Astrocyte (in vitro differentiated cells and primary cell): Measurements from ENCODE around the gene WSCD1. TPM values are rescaled to one million over a fixed set of nuclear protein-coding genes. Genes with fewer than 3 reads are reported as not detected.
A peak's percentile ranks its signal among the peaks of the same experiment; 100 is the strongest.

ENCODE experiments used
- DNase-seq: peaks from one replicate; pipeline ENCODE4 v3.0.0-alpha.2; 2010; ENCODE audit warnings: low read depth
- FAIRE-seq: peaks from 2 replicates; lab custom pipeline; 2011; peaks lifted over from hg19 to GRCh38; lab: Jason Lieb, UNC
- H2AFZ ChIP-seq: 2 replicates; pipeline ENCODE4 v1.6.0; 2012; ENCODE audit warnings: low read depth, low read length, inconsistent platforms
- H3K27ac ChIP-seq: 2 replicates; pipeline ENCODE4 v1.5.1; 2011; ENCODE audit warnings: low read depth, low read length, inconsistent platforms
- H3K27me3 ChIP-seq: 2 replicates; pipeline ENCODE4 v1.6.0; 2011; ENCODE audit warnings: low read length, inconsistent platforms; ENCODE audit not compliant: insufficient read depth
- H3K36me3 ChIP-seq: 2 replicates; pipeline ENCODE4 v1.5.1; 2011; ENCODE audit warnings: low read length, inconsistent platforms; ENCODE audit not compliant: insufficient read depth
- H3K4me1 ChIP-seq: 2 replicates; pipeline ENCODE4 v1.5.1; 2011; ENCODE audit warnings: low read length, inconsistent platforms; ENCODE audit not compliant: insufficient read depth
- H3K4me2 ChIP-seq: 2 replicates; pipeline ENCODE4 v1.6.0; 2012; ENCODE audit warnings: low read length, inconsistent platforms
- H3K4me3 ChIP-seq: 2 replicates; pipeline ENCODE4 v1.5.1; 2011; ENCODE audit warnings: low read depth, mild to moderate bottlenecking, low read length, inconsistent platforms; ENCODE audit not compliant: insufficient read depth
- H3K79me2 ChIP-seq: 2 replicates; pipeline ENCODE4 v1.6.0; 2012; ENCODE audit warnings: mild to moderate bottlenecking, low read length, inconsistent platforms; ENCODE audit not compliant: insufficient read depth
- H3K9ac ChIP-seq: 2 replicates; pipeline ENCODE4 v1.6.0; 2012; ENCODE audit warnings: mild to moderate bottlenecking, low read length, inconsistent platforms
- H3K9me3 ChIP-seq: 2 replicates; pipeline ENCODE4 v1.5.1; 2012; ENCODE audit warnings: low read depth, mild to moderate bottlenecking, low read length, inconsistent platforms; ENCODE audit not compliant: insufficient read depth
- H4K20me1 ChIP-seq: 2 replicates; pipeline ENCODE4 v1.6.0; 2012; ENCODE audit warnings: low read length, inconsistent platforms; ENCODE audit not compliant: insufficient read depth
- H3K27ac Mint-ChIP-seq: one replicate; pipeline ENCODE4 v1.8.0; 2021; ENCODE audit warnings: mild to moderate bottlenecking, mixed read lengths; ENCODE audit not compliant: unreplicated experiment
- H3K27me3 Mint-ChIP-seq: one replicate; pipeline ENCODE4 v1.8.0; 2021; ENCODE audit warnings: low read depth, mixed read lengths; ENCODE audit not compliant: unreplicated experiment
- H3K36me3 Mint-ChIP-seq: one replicate; pipeline ENCODE4 v1.8.0; 2021; ENCODE audit warnings: low read depth, mixed read lengths; ENCODE audit not compliant: unreplicated experiment
- H3K4me1 Mint-ChIP-seq: one replicate; pipeline ENCODE4 v1.8.0; 2021; ENCODE audit warnings: low read depth, mixed read lengths; ENCODE audit not compliant: unreplicated experiment
- H3K4me3 Mint-ChIP-seq: one replicate; pipeline ENCODE4 v1.8.0; 2021; ENCODE audit warnings: mild to moderate bottlenecking, moderate library complexity, mixed read lengths; ENCODE audit not compliant: unreplicated experiment
- H3K9me3 Mint-ChIP-seq: one replicate; pipeline ENCODE4 v1.8.0; 2021; ENCODE audit warnings: mild to moderate bottlenecking, mixed read lengths; ENCODE audit not compliant: unreplicated experiment
- EZH2 ChIP-seq: IDR thresholded peaks from 2 replicates; pipeline ENCODE4 v1.6.1; 2012; ENCODE audit warnings: mild to moderate bottlenecking, low read length, inconsistent platforms; ENCODE audit not compliant: insufficient read depth
- total RNA-seq: library from RNA; stranded (reverse); gene quantifications from 2 replicates; pipeline ENCODE4 v1.2.1, GENCODE V29; 2021
- TF ChIP-seq, protein P1 (sequence below): IDR thresholded peaks from 2 replicates; pipeline ENCODE4 v1.5.1; 2011; ENCODE audit warnings: low read depth, mild to moderate bottlenecking, inconsistent platforms, low read length, moderate library complexity; ENCODE audit not compliant: insufficient read depth

Gene WSCD1
- total RNA-seq, 1 donor from 2014 or later, result 3.9 TPM

DNA sequence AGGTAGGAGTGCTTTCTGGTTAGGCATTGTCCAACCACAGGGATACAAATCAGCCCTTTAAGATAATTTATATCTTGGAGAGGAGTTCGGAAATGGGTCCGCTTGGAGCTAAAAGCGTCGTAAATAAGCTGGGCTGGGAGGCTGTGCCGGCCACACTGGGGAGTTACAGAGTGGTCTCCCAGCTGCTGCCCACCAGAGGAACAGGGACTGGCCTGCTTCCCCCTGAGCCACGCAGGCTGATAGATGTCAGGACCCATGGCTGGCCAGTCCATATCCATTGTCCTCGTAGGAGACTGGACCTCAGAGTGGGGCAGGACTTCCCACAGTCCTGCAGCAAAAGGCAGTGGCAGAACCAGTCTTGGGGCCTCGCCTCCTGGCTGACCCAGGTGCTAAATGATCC lies 12.6 kb upstream of the WSCD1 start:
- Histone ChIP-seq H4K20me1 (no peaks in the 10 kb centered on the region), H3K4me2 (no peak overlapping the region), H3K36me3 (no peaks in the 10 kb centered on the region), H3K9me3 (no peaks in the 10 kb centered on the region), H3K27ac (no peak overlapping the region), H3K4me1 (no peaks in the 10 kb centered on the region), H2AFZ (no peak overlapping the region), H3K9ac (no peak overlapping the region), H3K79me2 (no peaks in the 10 kb centered on the region), H3K27me3 (peaks cover 4% of the 10 kb centered on the region), H3K4me3 (no peak overlapping the region)
- TF ChIP-seq, protein P1, sequence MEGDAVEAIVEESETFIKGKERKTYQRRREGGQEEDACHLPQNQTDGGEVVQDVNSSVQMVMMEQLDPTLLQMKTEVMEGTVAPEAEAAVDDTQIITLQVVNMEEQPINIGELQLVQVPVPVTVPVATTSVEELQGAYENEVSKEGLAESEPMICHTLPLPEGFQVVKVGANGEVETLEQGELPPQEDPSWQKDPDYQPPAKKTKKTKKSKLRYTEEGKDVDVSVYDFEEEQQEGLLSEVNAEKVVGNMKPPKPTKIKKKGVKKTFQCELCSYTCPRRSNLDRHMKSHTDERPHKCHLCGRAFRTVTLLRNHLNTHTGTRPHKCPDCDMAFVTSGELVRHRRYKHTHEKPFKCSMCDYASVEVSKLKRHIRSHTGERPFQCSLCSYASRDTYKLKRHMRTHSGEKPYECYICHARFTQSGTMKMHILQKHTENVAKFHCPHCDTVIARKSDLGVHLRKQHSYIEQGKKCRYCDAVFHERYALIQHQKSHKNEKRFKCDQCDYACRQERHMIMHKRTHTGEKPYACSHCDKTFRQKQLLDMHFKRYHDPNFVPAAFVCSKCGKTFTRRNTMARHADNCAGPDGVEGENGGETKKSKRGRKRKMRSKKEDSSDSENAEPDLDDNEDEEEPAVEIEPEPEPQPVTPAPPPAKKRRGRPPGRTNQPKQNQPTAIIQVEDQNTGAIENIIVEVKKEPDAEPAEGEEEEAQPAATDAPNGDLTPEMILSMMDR, result no peak
- TF ChIP-seq EZH2, result no peak
- peaks cover 51% of the 10 kb centered on the region for H3K27me3 Mint-ChIP-seq
- H3K4me3 Mint-ChIP-seq, result no peak overlapping the region
- DNase-seq, result no peak
- H3K9me3 Mint-ChIP-seq, result no peaks in the 10 kb centered on the region
- H3K4me1 Mint-ChIP-seq, result peaks cover 7% of the 10 kb centered on the region
- no peak for FAIRE-seq
- no peak overlapping the region for H3K27ac Mint-ChIP-seq
- no peaks in the 10 kb centered on the region for H3K36me3 Mint-ChIP-seq

DNA sequence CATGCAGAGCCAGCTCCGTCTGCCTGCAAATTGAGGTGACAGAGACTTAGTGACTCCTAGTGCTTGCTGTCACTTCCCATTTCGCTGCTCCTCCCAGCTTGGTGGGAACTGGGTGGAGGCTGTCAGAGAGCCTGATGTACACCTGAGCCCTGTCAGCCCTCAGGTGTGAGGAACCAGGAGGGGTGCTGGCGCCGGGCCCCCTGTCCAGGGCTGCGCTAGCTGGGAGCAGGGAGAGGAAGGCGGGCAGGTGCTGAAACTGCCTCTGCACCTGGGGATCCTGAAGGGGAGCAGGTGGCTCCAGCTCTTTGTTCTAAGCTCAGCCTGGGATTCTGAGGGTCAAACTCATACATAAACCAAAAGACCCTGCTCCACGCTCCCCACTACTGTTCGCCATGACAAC lies 10.8 kb upstream of the WSCD1 start:
- H3K4me3 ChIP-seq, result no peak overlapping the region
- H3K79me2 ChIP-seq, result no peaks in the 10 kb centered on the region
- peaks cover 7% of the 10 kb centered on the region for H3K4me1 Mint-ChIP-seq
- no peak overlapping the region for H2AFZ ChIP-seq
- H3K4me1 ChIP-seq, result no peaks in the 10 kb centered on the region
- no peak overlapping the region for H3K4me2 ChIP-seq
- no peak overlapping the region for H3K27ac Mint-ChIP-seq
- no peaks in the 10 kb centered on the region for H3K9me3 Mint-ChIP-seq
- H3K9me3 ChIP-seq, result no peaks in the 10 kb centered on the region
- DNase-seq (no peak), FAIRE-seq (no peak)
- no peak overlapping the region for H3K9ac ChIP-seq
- H3K4me3 Mint-ChIP-seq, result no peak overlapping the region
- peaks cover 7% of the 10 kb centered on the region for H3K27me3 ChIP-seq
- H4K20me1 ChIP-seq, result no peaks in the 10 kb centered on the region
- H3K36me3 ChIP-seq, result no peaks in the 10 kb centered on the region
- H3K36me3 Mint-ChIP-seq, result no peaks in the 10 kb centered on the region
- H3K27ac ChIP-seq, result no peak overlapping the region
- peaks cover 56% of the 10 kb centered on the region for H3K27me3 Mint-ChIP-seq
- TF ChIP-seq EZH2, result no peak
- TF ChIP-seq, protein P1, result no peak

DNA sequence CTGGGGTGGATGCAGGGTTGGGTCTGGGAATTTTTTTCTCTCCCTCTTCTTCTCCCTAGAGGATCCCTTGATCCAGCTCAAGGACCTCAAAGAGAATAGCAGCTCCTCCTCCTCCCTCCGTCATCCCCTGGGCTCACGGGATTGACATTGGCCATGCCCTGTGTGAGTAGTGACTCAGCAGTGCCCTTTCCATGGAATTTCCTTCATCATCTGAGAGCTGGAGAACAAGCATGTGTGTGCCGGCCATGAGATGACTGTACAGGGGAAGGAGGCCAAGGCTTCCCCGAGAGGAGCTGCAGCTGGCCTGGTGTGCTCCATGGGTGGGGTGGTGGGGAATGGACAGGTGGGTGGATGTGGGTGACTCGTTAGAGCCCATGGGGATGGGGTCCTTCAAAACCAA lies 8.9 kb upstream of the WSCD1 start:
- H4K20me1 ChIP-seq, result no peaks in the 10 kb centered on the region
- no peak overlapping the region for H3K4me3 Mint-ChIP-seq
- H3K9me3 ChIP-seq, result no peaks in the 10 kb centered on the region
- no peak for TF ChIP-seq EZH2
- TF ChIP-seq, protein P1, result no peak
- no peaks in the 10 kb centered on the region for H3K79me2 ChIP-seq
- no peak overlapping the region for H3K4me2 ChIP-seq
- no peak overlapping the region for H3K27ac ChIP-seq
- H3K4me1 ChIP-seq, result no peaks in the 10 kb centered on the region
- no peak overlapping the region for H3K9ac ChIP-seq
- DNase-seq (peak; percentile 71), FAIRE-seq (no peak)
- no peaks in the 10 kb centered on the region for H3K36me3 ChIP-seq
- H3K36me3 Mint-ChIP-seq, result no peaks in the 10 kb centered on the region
- no peak overlapping the region for H3K4me3 ChIP-seq
- peaks cover 56% of the 10 kb centered on the region for H3K27me3 Mint-ChIP-seq
- peaks cover 5% of the 10 kb centered on the region for H3K27me3 ChIP-seq
- no peak overlapping the region for H2AFZ ChIP-seq
- no peaks in the 10 kb centered on the region for H3K9me3 Mint-ChIP-seq
- H3K27ac Mint-ChIP-seq, result no peak overlapping the region
- H3K4me1 Mint-ChIP-seq, result peaks cover 7% of the 10 kb centered on the region
